Stimulated activated CD4-positive, alpha-beta T cell treated with anti-CD3 and anti-CD28 coated beads, Interleukin-1b, Interleukin-23, amount 100 ng/mL, for 1 hour (primary cell): ENCODE results near the gene VCX.
"Not testable (repeated sequence)": the region's sequence is repeated elsewhere in the genome, so short reads cannot be mapped to it uniquely, and the experiment has no call there.

Source experiments
- DNase-seq, 2 donors: peaks; one replicate each; pipeline ENCODE4 v3.0.0-alpha.2; 2020; ENCODE audit warnings: low read depth in 2 of 2

VCX gene

GRCh38 chrX:7842871-7843270, at the start of gene VCX:
TSS of gene VCX (plus strand) at chrX:7843171. CDS start at chrX:7843204, 33 bp downstream.
- not testable (repeated sequence) for DNase-seq

GRCh38 chrX:7798327-7798726, 44.6 kb upstream of the VCX start:
- DNase-seq, result no peak

- DNase-seq, result no peak
Measured at GRCh38 chrX:7801711-7802110, 41.3 kb upstream of the VCX start.

GRCh38 chrX:7815166-7815805, 27.7 kb upstream of the VCX start:
- no peak for DNase-seq

- DNase-seq, result no peak
Measured at GRCh38 chrX:7828594-7828993, 14.4 kb upstream of the VCX start.

- DNase-seq, result no peak
Measured at GRCh38 chrX:7841084-7841805, 1.7 kb upstream of the VCX start.

- no peak for DNase-seq
Measured at GRCh38 chrX:7852166-7852565, 9.2 kb downstream of the VCX start.

GRCh38 chrX:7872042-7872441, 29.1 kb downstream of the VCX start:
- no peak for DNase-seq

GRCh38 chrX:7876957-7877356, 34.0 kb downstream of the VCX start:
- DNase-seq, result no peak

GRCh38 chrX:7889135-7889534, 46.2 kb downstream of the VCX start:
- no peak for DNase-seq

GRCh38 chrX:7889680-7890079, 46.7 kb downstream of the VCX start:
- DNase-seq, result no peak

GRCh38 chrX:7891928-7892327, 49.0 kb downstream of the VCX start:
- DNase-seq, result no peak
